Stimulated activated effector memory CD8-positive, alpha-beta T cell treated with anti-CD3 and anti-CD28 coated beads, Interleukin-12 subunit alpha, Interleukin-12 subunit beta, amount 100 ng/mL, for 72 hours (primary cell): ENCODE data around the gene APOBEC2.

Experiments
- ATAC-seq: fragments of 150-1000 bp; cut with Tn5 transposase; 2 replicates; pipeline ENCODE4 v1.10.0; 2021
- DNase-seq, 2 donors: peaks; one replicate each; pipeline ENCODE4 v3.0.0; 2021 to 2022; ENCODE audit warnings: low spot score in 2 of 2
- H3K27ac Mint-ChIP-seq: one replicate; pipeline ENCODE4 v1.8.0; 2022; ENCODE audit warnings: mild to moderate bottlenecking, mixed read lengths
- H3K36me3 Mint-ChIP-seq: one replicate; pipeline ENCODE4 v1.8.0; 2022; ENCODE audit warnings: mild to moderate bottlenecking, mixed read lengths
- H3K4me1 Mint-ChIP-seq: one replicate; pipeline ENCODE4 v1.8.0; 2022; ENCODE audit warnings: mixed read lengths
- H3K4me3 Mint-ChIP-seq: one replicate; pipeline ENCODE4 v1.8.0; 2022; ENCODE audit warnings: mild to moderate bottlenecking, mixed read lengths
- H3K9me3 Mint-ChIP-seq: one replicate; pipeline ENCODE4 v1.8.0; 2022; ENCODE audit warnings: mixed read lengths

APOBEC2 gene

DNA sequence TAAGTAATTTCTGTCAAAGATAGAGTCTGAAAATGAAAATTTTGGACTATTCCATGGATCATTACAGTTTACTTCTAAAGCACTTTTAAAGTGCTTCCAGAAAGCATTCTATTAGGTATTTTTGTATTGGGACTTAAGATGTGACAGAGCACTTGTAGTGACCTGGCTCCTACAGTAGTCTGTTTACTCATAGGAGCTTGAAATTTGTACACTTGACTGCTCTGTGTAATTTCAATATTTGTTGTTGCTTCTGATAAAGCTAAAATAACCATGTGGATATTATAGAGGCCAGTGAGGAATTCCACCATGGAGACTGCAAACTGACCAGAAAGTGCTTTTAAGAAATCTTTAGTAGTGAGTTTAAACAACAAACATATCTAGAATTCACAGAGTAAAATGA is 30.1 kb downstream of the APOBEC2 start:
- Mint-ChIP-seq H3K4me1 (peaks cover 29% of the 10 kb centered on the region), H3K27ac (no peak overlapping the region), H3K4me3 (no peak overlapping the region), H3K9me3 (no peaks in the 10 kb centered on the region), H3K36me3 (peaks cover 94% of the 10 kb centered on the region)
- ATAC-seq: no peak
- no peak for DNase-seq

DNA sequence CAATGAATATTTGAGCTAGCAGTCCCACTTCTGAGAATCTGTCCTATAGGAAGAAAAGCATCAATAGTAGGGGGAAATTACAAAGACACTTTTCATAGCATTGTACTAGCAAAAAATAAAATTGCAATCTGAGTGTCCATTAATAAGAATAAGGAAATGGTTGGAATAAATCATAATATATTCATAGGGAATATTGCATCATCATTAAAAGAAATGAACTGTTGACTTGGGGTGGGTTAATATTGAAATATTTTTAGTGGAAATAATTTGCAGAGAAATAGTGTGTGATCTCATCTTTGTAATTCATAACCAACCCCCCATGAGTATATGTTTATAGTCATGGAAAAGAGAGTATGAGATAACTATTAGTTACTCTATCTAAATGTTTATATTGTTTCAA is 32.2 kb downstream of the APOBEC2 start:
- H3K27ac Mint-ChIP-seq: no peak overlapping the region
- peaks cover 27% of the 10 kb centered on the region for H3K4me1 Mint-ChIP-seq
- H3K9me3 Mint-ChIP-seq: no peaks in the 10 kb centered on the region
- DNase-seq (no peak), ATAC-seq (no peak)
- H3K36me3 Mint-ChIP-seq: peaks cover 97% of the 10 kb centered on the region
- no peak overlapping the region for H3K4me3 Mint-ChIP-seq

GRCh38 chr6:41088451-41088850 is 35.4 kb downstream of the APOBEC2 start:
- H3K4me3 Mint-ChIP-seq: no peak overlapping the region
- H3K4me1 Mint-ChIP-seq: no peaks in the 10 kb centered on the region
- DNase-seq: no peak
- H3K36me3 Mint-ChIP-seq: peaks cover 100% of the 10 kb centered on the region
- ATAC-seq: no peak
- no peak overlapping the region for H3K27ac Mint-ChIP-seq
- H3K9me3 Mint-ChIP-seq: no peaks in the 10 kb centered on the region

GRCh38 chr6:41090841-41091761 is 38.1 kb downstream of the APOBEC2 start:
- DNase-seq (no peak), ATAC-seq (no peak)
- Mint-ChIP-seq H3K9me3 (no peaks in the 10 kb centered on the region), H3K4me1 (no peaks in the 10 kb centered on the region), H3K4me3 (no peak overlapping the region), H3K36me3 (peaks cover 100% of the 10 kb centered on the region), H3K27ac (peak overlapping the region; percentile 32)

- H3K4me1 Mint-ChIP-seq: no peaks in the 10 kb centered on the region
- no peak for DNase-seq
- no peak overlapping the region for H3K27ac Mint-ChIP-seq
- ATAC-seq: no peak
- no peak overlapping the region for H3K4me3 Mint-ChIP-seq
- H3K9me3 Mint-ChIP-seq: no peaks in the 10 kb centered on the region
- H3K36me3 Mint-ChIP-seq: peaks cover 100% of the 10 kb centered on the region
These were observed 39.6 kb downstream of the APOBEC2 start for GRCh38 chr6:41092421-41093140.

DNA sequence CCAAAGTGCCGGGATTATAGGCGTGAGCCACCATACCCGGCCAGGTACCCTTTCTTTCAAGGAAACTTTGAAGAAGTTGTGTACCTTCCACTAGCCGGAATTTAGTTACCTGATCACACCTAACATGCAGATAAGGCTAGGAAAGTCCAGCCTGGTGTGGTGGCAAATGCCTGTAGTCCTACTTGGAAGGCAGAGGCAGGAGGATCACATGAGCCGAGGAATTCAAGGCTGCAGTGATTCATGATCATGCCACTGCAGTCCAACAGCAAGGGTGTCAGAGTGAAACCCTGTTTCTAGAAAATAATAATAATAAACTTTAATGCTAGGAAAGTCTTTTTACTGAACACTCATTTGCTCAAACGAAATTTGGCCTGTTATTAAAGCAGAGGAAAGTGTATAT is 40.7 kb downstream of the APOBEC2 start:
- Mint-ChIP-seq H3K4me3 (no peak overlapping the region), H3K36me3 (peaks cover 100% of the 10 kb centered on the region), H3K4me1 (no peaks in the 10 kb centered on the region), H3K9me3 (no peaks in the 10 kb centered on the region), H3K27ac (no peak overlapping the region)
- ATAC-seq (no peak), DNase-seq (no peak)

DNA sequence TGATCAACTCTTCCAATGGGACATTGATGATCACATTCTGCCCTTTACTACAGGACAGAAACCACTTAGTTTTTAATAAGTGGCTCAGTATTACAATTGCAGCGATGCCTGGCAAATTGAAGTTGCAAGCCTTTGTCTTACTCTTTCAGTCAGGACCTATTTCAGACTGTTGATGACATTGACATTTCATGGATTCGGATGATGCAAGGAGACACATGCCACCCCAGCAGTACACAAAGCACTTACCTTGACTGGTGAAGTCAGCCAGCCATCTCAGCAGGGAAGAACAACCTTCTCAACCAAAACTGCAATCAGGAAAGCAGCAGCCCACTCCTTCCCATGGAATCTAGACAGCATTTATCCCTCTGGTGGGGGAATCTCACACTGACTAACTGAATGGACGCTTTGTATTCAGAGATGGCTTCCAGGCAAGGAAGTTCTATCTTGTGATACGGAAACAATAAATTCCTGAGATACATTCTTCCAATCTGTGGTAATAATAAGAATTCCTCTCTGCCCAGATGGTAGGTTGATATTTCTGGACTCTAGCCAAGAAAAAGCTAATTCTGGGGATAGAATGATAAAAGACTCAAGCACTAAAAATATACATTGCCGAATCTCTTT is 44.6 kb downstream of the APOBEC2 start:
- ATAC-seq (no peak), DNase-seq (no peak)
- H3K36me3 Mint-ChIP-seq: peaks cover 89% of the 10 kb centered on the region
- no peaks in the 10 kb centered on the region for H3K4me1 Mint-ChIP-seq
- H3K4me3 Mint-ChIP-seq: no peak overlapping the region
- no peak overlapping the region for H3K27ac Mint-ChIP-seq
- H3K9me3 Mint-ChIP-seq: no peaks in the 10 kb centered on the region

GRCh38 chr6:41098366-41098765 is 45.4 kb downstream of the APOBEC2 start:
- Mint-ChIP-seq H3K4me1 (no peaks in the 10 kb centered on the region), H3K4me3 (no peak overlapping the region), H3K36me3 (peaks cover 82% of the 10 kb centered on the region), H3K27ac (no peak overlapping the region), H3K9me3 (no peaks in the 10 kb centered on the region)
- DNase-seq (no peak), ATAC-seq (no peak)

- Mint-ChIP-seq H3K27ac (no peak overlapping the region), H3K9me3 (no peaks in the 10 kb centered on the region), H3K4me3 (no peak overlapping the region), H3K4me1 (no peaks in the 10 kb centered on the region), H3K36me3 (peaks cover 56% of the 10 kb centered on the region)
- ATAC-seq: no peak
- no peak for DNase-seq
These were observed 47.9 kb downstream of the APOBEC2 start for GRCh38 chr6:41100871-41101287.

DNA sequence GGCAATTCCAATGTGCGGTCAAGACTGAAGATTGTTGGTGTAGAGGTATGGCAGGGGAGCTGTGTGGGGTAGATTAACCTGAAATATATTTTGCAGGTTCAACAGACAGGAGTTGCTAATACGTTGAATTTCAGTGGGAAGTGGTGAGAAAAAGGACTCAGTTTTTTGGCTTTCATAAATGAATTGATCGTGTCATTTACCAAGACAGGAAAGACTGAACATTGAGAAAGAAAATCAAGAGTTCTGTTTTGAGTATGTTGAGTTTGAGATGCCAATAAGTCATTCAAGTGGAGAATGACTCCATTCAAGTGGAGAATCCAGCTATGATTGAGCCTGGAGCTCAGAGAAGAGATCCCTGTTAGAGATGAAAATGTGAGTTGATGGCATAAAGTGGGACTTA is 50.8 kb downstream of the APOBEC2 start:
- no peak overlapping the region for H3K27ac Mint-ChIP-seq
- H3K4me3 Mint-ChIP-seq: no peak overlapping the region
- peaks cover 27% of the 10 kb centered on the region for H3K36me3 Mint-ChIP-seq
- no peaks in the 10 kb centered on the region for H3K9me3 Mint-ChIP-seq
- DNase-seq (peak in 1 of 2 donors; percentile 53), ATAC-seq (peak; percentile 94)
- no peaks in the 10 kb centered on the region for H3K4me1 Mint-ChIP-seq

GRCh38 chr6:41111017-41111416 is 58.0 kb downstream of the APOBEC2 start:
- no peaks in the 10 kb centered on the region for H3K36me3 Mint-ChIP-seq
- no peak for ATAC-seq
- no peaks in the 10 kb centered on the region for H3K9me3 Mint-ChIP-seq
- DNase-seq: no peak
- no peaks in the 10 kb centered on the region for H3K4me1 Mint-ChIP-seq
- no peak overlapping the region for H3K4me3 Mint-ChIP-seq
- H3K27ac Mint-ChIP-seq: no peak overlapping the region
